ENCODE data around the gene PI4K2B. TPM values are rescaled to one million over a fixed set of nuclear protein-coding genes. Genes with fewer than 3 reads are reported as not detected.

Gene PI4K2B
- total RNA-seq, 1 donor: 25.9 TPM

DNA sequence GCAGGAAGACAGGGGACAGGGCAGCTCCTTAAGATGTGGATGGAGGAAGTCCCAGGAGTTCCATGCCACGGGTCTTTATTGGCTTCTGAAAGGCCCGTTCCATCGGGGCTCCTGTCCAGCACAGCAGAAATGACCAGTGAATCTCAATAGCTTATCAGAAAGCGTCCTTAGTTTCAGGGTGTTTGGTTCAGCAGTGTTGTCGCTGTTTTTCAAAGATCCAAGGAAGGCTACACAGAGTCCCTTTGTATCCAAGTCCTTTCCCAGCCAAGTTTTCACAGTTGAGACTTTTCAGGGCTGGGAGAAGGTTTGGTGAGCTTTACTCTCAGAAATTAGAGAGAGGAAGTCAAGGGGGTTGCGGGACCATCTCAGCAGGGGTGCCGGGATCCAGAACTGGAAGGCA lies 73.8 kb downstream of the PI4K2B start:
- TF ChIP-seq, protein P1, sequence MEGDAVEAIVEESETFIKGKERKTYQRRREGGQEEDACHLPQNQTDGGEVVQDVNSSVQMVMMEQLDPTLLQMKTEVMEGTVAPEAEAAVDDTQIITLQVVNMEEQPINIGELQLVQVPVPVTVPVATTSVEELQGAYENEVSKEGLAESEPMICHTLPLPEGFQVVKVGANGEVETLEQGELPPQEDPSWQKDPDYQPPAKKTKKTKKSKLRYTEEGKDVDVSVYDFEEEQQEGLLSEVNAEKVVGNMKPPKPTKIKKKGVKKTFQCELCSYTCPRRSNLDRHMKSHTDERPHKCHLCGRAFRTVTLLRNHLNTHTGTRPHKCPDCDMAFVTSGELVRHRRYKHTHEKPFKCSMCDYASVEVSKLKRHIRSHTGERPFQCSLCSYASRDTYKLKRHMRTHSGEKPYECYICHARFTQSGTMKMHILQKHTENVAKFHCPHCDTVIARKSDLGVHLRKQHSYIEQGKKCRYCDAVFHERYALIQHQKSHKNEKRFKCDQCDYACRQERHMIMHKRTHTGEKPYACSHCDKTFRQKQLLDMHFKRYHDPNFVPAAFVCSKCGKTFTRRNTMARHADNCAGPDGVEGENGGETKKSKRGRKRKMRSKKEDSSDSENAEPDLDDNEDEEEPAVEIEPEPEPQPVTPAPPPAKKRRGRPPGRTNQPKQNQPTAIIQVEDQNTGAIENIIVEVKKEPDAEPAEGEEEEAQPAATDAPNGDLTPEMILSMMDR (IDR thresholded peaks at IDR 0.05; ENCODE audit: insufficient read depth, low read depth, low read length): no peak
- H3K4me3 ChIP-seq (ENCODE audit: low read depth, low read length): no peak overlapping the region
- no peak for DNase-seq (ENCODE audit: low read depth)

DNA sequence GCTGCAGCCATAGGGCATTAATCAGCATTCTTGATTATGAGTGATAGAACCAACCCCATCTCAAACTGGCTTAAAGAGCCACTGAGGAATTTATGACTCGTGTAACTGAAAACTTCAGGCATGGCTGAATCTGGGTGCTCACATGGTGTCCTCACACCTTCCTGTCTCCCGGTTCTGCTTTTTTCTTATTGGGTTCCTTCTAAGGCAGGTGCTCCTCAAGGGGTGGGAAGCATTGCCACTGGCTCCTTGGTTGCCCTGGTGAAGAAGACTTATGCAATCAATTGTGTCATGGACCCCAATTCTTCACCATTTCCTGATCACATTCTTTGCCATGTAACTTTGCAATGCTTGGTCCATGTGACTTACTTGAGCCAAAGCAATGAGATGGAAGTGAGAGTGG lies 74.5 kb downstream of the PI4K2B start:
- TF ChIP-seq, protein P1 (IDR thresholded peaks at IDR 0.05; ENCODE audit: insufficient read depth, low read depth, low read length): no peak
- no peak overlapping the region for H3K4me3 ChIP-seq (ENCODE audit: low read depth, low read length)
- DNase-seq (ENCODE audit: low read depth): no peak

DNA sequence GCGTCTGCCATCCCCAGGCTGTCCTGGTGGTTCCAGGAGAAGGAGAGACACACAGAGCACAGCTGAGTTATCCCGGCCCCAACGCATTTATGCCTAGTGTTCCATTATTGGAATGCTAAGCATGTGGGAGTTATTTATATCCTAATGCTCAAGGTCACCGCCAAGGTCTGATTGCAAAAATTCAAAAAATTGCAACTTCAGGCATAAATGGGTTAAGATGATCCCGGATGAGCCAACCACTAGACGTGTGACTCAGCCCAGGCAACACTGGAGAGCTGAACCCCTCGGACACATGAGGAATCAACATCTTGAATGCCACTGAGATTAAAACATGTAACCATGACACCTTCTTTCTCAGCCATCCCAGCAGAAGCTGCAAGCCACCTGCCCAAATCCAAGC lies 74.9 kb downstream of the PI4K2B start:
- peak; percentile 37 for DNase-seq (ENCODE audit: low read depth)
- TF ChIP-seq, protein P1 (IDR thresholded peaks at IDR 0.05; ENCODE audit: insufficient read depth, low read depth, low read length): no peak
- no peak overlapping the region for H3K4me3 ChIP-seq (ENCODE audit: low read depth, low read length)

DNA sequence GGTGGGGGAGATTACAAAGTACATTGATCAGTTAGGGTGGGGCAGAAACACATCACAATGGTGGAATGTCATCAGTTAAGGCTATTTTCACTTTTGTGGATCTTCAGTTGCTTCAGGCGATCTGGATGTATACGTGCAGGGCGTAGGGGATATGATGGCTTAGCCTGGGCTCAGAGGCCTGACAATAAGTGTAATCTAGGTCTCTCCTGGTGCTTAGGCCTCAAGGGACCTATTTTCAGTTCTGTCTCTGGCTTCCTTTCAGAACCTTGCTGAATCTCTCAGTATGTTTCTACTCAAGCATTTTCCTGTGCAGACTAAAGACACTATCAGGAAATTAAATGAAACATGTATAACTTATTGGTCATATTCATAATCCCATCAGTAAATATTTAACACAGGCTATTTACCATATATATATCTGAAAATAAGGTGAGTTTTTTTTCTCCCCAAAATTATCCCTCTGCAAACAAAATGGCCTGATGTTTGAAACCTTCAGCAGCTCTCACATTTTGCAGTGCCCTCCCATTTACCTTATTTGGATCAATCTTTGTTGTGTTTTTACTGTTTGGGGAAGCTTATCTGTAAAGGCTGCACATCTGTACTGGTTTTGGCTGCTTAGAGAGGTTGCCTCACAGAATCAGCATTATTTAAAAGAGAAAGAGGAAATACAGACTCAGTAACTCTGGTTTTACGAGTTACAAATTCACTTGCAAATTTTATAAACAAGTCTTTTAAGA lies 76.4 kb downstream of the PI4K2B start:
- H3K4me3 ChIP-seq (ENCODE audit: low read depth, low read length): no peak overlapping the region
- TF ChIP-seq, protein P1 (IDR thresholded peaks at IDR 0.05; ENCODE audit: insufficient read depth, low read depth, low read length): no peak
- peak; percentile 59 for DNase-seq (ENCODE audit: low read depth)

DNA sequence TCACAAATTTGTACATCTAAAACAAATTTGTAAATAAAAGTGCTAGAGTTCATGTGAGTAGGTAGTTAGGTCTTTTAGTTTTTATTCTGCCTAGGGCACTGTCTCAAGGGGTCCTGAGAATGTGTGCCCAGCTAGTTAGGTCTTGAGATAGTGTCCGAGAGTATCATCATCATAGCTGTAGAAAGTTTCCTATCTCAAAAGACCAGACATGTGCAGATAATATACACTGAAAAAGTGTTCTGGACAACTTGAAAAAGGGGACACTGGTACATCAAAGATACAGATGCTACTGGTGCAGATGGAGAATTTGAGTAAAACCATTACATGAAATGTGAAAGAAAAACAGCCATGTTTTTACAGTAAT lies 77.0 kb downstream of the PI4K2B start:
- peak overlapping the region; percentile 19 for H3K4me3 ChIP-seq (ENCODE audit: low read depth, low read length)
- TF ChIP-seq, protein P1 (IDR thresholded peaks at IDR 0.05; ENCODE audit: insufficient read depth, low read depth, low read length): no peak
- no peak for DNase-seq (ENCODE audit: low read depth)

DNA sequence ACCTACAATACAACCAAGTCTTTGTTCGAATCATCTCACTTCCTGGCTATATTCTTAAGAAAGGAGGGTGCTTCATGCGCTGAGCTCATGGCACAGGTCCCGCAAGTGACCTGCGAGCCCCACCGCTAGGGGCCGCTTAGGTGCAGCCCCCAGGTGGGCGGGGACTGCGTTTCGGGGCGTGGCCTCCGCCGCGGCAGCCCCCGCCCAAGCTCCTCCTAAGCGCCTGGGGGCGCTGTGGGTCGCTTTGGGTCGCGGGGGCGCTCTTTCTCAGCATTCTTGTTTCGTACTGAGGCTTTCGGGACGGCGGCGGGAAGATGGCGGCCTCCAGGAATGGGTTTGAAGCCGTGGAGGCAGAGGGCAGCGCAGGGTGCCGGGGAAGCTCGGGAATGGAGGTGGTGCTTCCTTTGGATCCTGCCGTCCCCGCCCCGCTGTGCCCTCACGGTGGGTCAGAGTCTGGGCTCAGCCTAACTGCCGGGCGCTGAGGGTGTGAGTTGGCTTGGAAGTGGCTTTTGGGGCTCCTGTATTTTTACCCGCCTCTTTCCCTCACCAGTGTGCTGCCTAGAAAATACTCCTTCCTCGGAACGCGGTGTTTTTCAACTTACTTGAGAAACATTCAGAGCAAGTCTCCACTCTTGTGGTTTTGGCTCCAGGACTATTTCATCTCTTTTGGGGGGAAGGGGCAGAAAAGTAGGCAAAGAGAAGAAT lies 78.8 kb downstream of the PI4K2B start, which contains the start of gene ZCCHC4:
ZCCHC4 (plus strand) TSS at position 279 of the 705 bp plus-strand sequence; CDS start at position 315, 36 bp downstream.
- TF ChIP-seq, protein P1 (IDR thresholded peaks at IDR 0.05; ENCODE audit: insufficient read depth, low read depth, low read length): peak; percentile 100
- peak; percentile 94 for DNase-seq (ENCODE audit: low read depth)
- peak within 1 kb of the TSS; percentile 74 for H3K4me3 ChIP-seq (ENCODE audit: low read depth, low read length)

Data from fibroblast of villous mesenchyme (primary cell).